COR-L47 (cell line): ENCODE data around the gene ADAP1.

Source experiments
- DNase-seq: peaks from one replicate; lab custom pipeline; 2025; lab: John Stamatoyannopoulos, UW

The ADAP1 gene

GRCh38 chr7:908591-909357 lies 45.7 kb downstream of the ADAP1 start:
- DNase-seq = peak; percentile 38

GRCh38 chr7:908159-908581 lies 46.3 kb downstream of the ADAP1 start:
- DNase-seq = no peak

GRCh38 chr7:907158-907980 lies 47.1 kb downstream of the ADAP1 start:
- DNase-seq = no peak

GRCh38 chr7:906776-907157 lies 47.7 kb downstream of the ADAP1 start:
- DNase-seq = no peak

GRCh38 chr7:904847-905246 lies 49.6 kb downstream of the ADAP1 start:
- no peak for DNase-seq

GRCh38 chr7:903921-904755 lies 50.3 kb downstream of the ADAP1 start:
- DNase-seq = no peak

- no peak for DNase-seq
Measured at GRCh38 chr7:902996-903395, 51.5 kb downstream of the ADAP1 start.

- peak; percentile 33 for DNase-seq
Measured at GRCh38 chr7:901388-902154, 52.9 kb downstream of the ADAP1 start.

GRCh38 chr7:901041-901387 lies 53.5 kb downstream of the ADAP1 start:
- no peak for DNase-seq

GRCh38 chr7:900331-901040 lies 54.0 kb downstream of the ADAP1 start:
- no peak for DNase-seq

- DNase-seq = no peak
Measured at GRCh38 chr7:899806-900205, 54.7 kb downstream of the ADAP1 start.

- no peak for DNase-seq
Measured at GRCh38 chr7:898855-899681, 55.4 kb downstream of the ADAP1 start.

- no peak for DNase-seq
Measured at GRCh38 chr7:898460-898854, 56.0 kb downstream of the ADAP1 start.

GRCh38 chr7:897771-898376 lies 56.6 kb downstream of the ADAP1 start:
- DNase-seq = no peak

GRCh38 chr7:897086-897485 lies 57.4 kb downstream of the ADAP1 start:
- no peak for DNase-seq

- DNase-seq = no peak
Measured at GRCh38 chr7:896346-897075, 58.0 kb downstream of the ADAP1 start.

GRCh38 chr7:895451-896052 lies 58.9 kb downstream of the ADAP1 start:
- DNase-seq = no peak

GRCh38 chr7:894927-895450 lies 59.5 kb downstream of the ADAP1 start:
- no peak for DNase-seq
